Natural killer cell (primary cell): Measurements from ENCODE around the gene TCF7L2. TPM values are rescaled to one million over a fixed set of nuclear protein-coding genes. Genes with fewer than 3 reads are reported as not detected.

Experiments
- ATAC-seq, 3 donors: fragments of 150-1000 bp in 2 of 3; fragments of 200-7000 bp in 1 of 3; cut with Tn5 transposase; 1 replicate in 1 of 3; 2 replicates in 2 of 3; pipeline ENCODE4 v1.10.0; 2021; ENCODE audit warnings: mild to moderate bottlenecking in 2 of 3, moderate library complexity in 2 of 3
- DNase-seq, 2 donors: peaks; one replicate each; pipeline versions ENCODE4 v3.0.0 to v3.0.0-alpha.2; 2013 to 2021; ENCODE audit warnings: mixed read lengths in 1 of 2
- H3K27ac ChIP-seq: one replicate; pipeline ENCODE4 v1.5.1; 2013; ENCODE audit warnings: mild to moderate bottlenecking, low read length
- H3K27me3 ChIP-seq: one replicate; pipeline ENCODE4 v1.6.1; 2013; ENCODE audit warnings: low read length; ENCODE audit not compliant: control insufficient read depth, insufficient read depth
- H3K36me3 ChIP-seq: one replicate; pipeline ENCODE4 v1.6.1; 2013; ENCODE audit warnings: low read length; ENCODE audit not compliant: control insufficient read depth, insufficient read depth
- H3K4me1 ChIP-seq: one replicate; pipeline ENCODE4 v1.6.1; 2013; ENCODE audit warnings: low read length; ENCODE audit not compliant: control insufficient read depth, insufficient read depth
- H3K4me3 ChIP-seq: one replicate; pipeline ENCODE4 v1.5.1; 2013; ENCODE audit warnings: low read length
- H3K9me3 ChIP-seq: one replicate; pipeline ENCODE4 v1.6.1; 2013; ENCODE audit warnings: low read length; ENCODE audit not compliant: control insufficient read depth, insufficient read depth
- H3K27ac Mint-ChIP-seq, 2 donors: one replicate each; pipeline ENCODE4 v1.8.0; 2022; ENCODE audit warnings: mild to moderate bottlenecking in 2 of 2, mixed read lengths in 2 of 2, moderate library complexity in 1 of 2
- H3K27me3 Mint-ChIP-seq, 2 donors: one replicate each; pipeline ENCODE4 v1.8.0; 2022; ENCODE audit warnings: low read depth in 2 of 2, mixed read lengths in 2 of 2
- H3K36me3 Mint-ChIP-seq: one replicate; pipeline ENCODE4 v1.8.0; 2022; ENCODE audit warnings: mixed read lengths
- H3K4me1 Mint-ChIP-seq, 2 donors: one replicate each; pipeline ENCODE4 v1.8.0; 2022; ENCODE audit warnings: mixed read lengths in 2 of 2
- H3K4me3 Mint-ChIP-seq: one replicate; pipeline ENCODE4 v1.8.0; 2022; ENCODE audit warnings: mild to moderate bottlenecking, moderate library complexity, mixed read lengths
- H3K9me3 Mint-ChIP-seq, 2 donors: one replicate each; pipeline ENCODE4 v1.8.0; 2022; ENCODE audit warnings: mixed read lengths in 2 of 2
- WGBS: methylation state at CpG from one replicate; pipeline ENCODE4 v1.1.7; 2013; ENCODE audit warnings: missing lambda C conversion rate; ENCODE audit not compliant: insufficient coverage; 5-methylcytosine and 5-hydroxymethylcytosine counted together
- intact Hi-C: fragments of 100-400 bp; cut with micrococcal nuclease; formaldehyde crosslinking; loops from one replicate; pipeline ENCODE4 v1.14.2; 2022
- total RNA-seq, 4 donors: library from RNA; stranded (reverse); fragments of 120-200 nt in 1 of 4; gene quantifications; one replicate each; pipeline versions ENCODE4 v1.2.3 to v1.2.4, GENCODE V29; 2013 to 2022
- TF ChIP-seq, protein P1 (sequence below): fragments of 200-600 bp; IDR thresholded peaks from one replicate; pipeline ENCODE4 v1.8.0; 2022; ENCODE audit warnings: antibody characterized with exemption

TCF7L2 gene
- total RNA-seq, 3 donors from 2014 or later (not counting 1 experiment from before 2014, with no cell fraction given), result 10.4 to 32.7 (median 15.3) TPM

GRCh38 chr10:113066561-113067312 lies 116.7 kb downstream of the TCF7L2 start:
- TF ChIP-seq, protein P1, sequence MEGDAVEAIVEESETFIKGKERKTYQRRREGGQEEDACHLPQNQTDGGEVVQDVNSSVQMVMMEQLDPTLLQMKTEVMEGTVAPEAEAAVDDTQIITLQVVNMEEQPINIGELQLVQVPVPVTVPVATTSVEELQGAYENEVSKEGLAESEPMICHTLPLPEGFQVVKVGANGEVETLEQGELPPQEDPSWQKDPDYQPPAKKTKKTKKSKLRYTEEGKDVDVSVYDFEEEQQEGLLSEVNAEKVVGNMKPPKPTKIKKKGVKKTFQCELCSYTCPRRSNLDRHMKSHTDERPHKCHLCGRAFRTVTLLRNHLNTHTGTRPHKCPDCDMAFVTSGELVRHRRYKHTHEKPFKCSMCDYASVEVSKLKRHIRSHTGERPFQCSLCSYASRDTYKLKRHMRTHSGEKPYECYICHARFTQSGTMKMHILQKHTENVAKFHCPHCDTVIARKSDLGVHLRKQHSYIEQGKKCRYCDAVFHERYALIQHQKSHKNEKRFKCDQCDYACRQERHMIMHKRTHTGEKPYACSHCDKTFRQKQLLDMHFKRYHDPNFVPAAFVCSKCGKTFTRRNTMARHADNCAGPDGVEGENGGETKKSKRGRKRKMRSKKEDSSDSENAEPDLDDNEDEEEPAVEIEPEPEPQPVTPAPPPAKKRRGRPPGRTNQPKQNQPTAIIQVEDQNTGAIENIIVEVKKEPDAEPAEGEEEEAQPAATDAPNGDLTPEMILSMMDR, result no peak
- Mint-ChIP-seq H3K36me3 (no peaks in the 10 kb centered on the region), H3K4me3 (no peak overlapping the region), H3K27ac (no peak overlapping the region), H3K27me3 (no peaks in the 10 kb centered on the region), H3K9me3 (no peaks in the 10 kb centered on the region), H3K4me1 (no peaks in the 10 kb centered on the region)
- no peak overlapping the region for H3K27ac ChIP-seq
- no peaks in the 10 kb centered on the region for H3K36me3 ChIP-seq
- WGBS, result 95% methylated on average over 6 of the region's 6 CpGs
- DNase-seq (no peak), ATAC-seq (no peak)
- no peak overlapping the region for H3K4me3 ChIP-seq
- intact Hi-C loops, result no loop called here
- H3K9me3 ChIP-seq, result no peaks in the 10 kb centered on the region
- no peaks in the 10 kb centered on the region for H3K4me1 ChIP-seq
- H3K27me3 ChIP-seq, result no peaks in the 10 kb centered on the region

DNA sequence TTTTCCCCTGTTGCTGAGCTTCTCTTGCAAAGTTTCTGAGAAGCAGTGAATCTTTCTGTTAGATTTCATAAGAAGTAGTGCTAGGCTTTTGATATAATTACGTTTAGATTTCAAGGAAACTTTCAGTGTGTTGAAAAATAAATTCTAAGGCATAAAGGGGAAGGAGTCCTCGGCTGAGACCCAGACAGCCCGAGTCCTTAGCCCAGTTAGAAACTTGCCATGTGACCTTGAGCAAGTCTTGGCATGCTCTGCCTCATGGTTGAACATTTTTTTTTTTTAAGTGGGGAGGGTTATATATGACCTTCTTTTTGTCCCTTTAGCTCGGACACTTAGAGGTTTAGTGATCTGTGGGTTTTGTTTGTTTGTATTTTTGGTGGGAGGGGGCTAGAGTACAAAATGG lies 117.5 kb downstream of the TCF7L2 start:
- Mint-ChIP-seq H3K36me3 (no peaks in the 10 kb centered on the region), H3K27me3 (no peaks in the 10 kb centered on the region), H3K9me3 (no peaks in the 10 kb centered on the region), H3K4me1 (no peaks in the 10 kb centered on the region), H3K4me3 (no peak overlapping the region), H3K27ac (no peak overlapping the region)
- Histone ChIP-seq H3K36me3 (no peaks in the 10 kb centered on the region), H3K4me3 (no peak overlapping the region), H3K27me3 (no peaks in the 10 kb centered on the region), H3K4me1 (no peaks in the 10 kb centered on the region), H3K9me3 (no peaks in the 10 kb centered on the region), H3K27ac (no peak overlapping the region)
- no peak for ATAC-seq
- WGBS, result 95% methylated on average over 4 of the region's 4 CpGs
- no peak for DNase-seq
- intact Hi-C loops, result no loop called here
- TF ChIP-seq, protein P1, result no peak

DNA sequence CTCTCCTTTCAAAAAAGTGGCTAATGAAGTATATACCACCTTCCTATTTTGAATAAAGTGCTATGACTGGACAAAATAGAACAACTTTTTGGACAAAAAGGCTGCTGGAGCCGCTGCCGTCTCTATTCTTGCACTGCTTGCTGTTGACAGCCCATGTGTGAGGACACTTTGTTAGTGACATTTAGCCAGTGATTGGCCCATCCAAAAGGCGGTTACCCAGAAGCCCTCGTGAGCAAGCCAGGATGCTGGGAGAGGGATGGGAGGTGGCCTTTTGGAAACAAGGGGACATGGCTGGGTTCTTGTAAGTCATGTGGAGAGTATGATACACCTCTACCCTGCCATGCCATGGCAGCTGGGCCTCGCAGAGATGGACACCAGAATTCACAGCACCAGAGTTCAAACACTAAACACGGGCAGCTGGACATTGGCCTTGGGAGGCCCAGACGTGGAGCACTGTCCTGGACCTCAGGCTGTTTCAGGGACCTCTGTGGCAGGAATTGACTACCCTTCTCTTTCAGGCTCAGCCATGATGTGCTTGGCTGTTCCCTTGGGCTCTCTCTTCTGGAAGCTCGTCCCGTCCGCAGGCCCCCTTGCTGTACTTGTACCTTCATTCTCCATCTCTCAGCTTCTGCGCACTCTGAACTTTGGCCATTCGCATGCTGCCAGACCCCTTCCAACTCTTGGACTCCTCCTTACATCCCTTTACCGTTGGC lies 118.3 kb downstream of the TCF7L2 start:
- no peaks in the 10 kb centered on the region for H3K9me3 ChIP-seq
- no peak overlapping the region for H3K4me3 Mint-ChIP-seq
- no peaks in the 10 kb centered on the region for H3K27me3 ChIP-seq
- H3K27me3 Mint-ChIP-seq, result no peaks in the 10 kb centered on the region
- DNase-seq (no peak), ATAC-seq (no peak)
- no peak overlapping the region for H3K4me3 ChIP-seq
- H3K36me3 ChIP-seq, result no peaks in the 10 kb centered on the region
- H3K9me3 Mint-ChIP-seq, result no peaks in the 10 kb centered on the region
- no peak overlapping the region for H3K27ac Mint-ChIP-seq
- 94% methylated on average over 13 of the region's 13 CpGs for WGBS
- TF ChIP-seq, protein P1, result no peak
- H3K27ac ChIP-seq, result no peak overlapping the region
- H3K36me3 Mint-ChIP-seq, result no peaks in the 10 kb centered on the region
- intact Hi-C loops, result no loop called here
- no peaks in the 10 kb centered on the region for H3K4me1 ChIP-seq
- H3K4me1 Mint-ChIP-seq, result no peaks in the 10 kb centered on the region
